HG02623 (cell line): Measurements from ENCODE around the gene PLK4.
A peak's percentile ranks its signal among the peaks of the same experiment; 100 is the strongest.

Source experiments
- ATAC-seq: cut with Tn5 transposase; IDR thresholded peaks from one replicate; pipeline ENCODE4 v1.9.1; 2021; ENCODE audit warnings: moderate library complexity; ENCODE audit not compliant: unreplicated experiment

Gene PLK4

GRCh38 chr4:127880763-127881562 is at the start of gene PLK4:
TSS of gene PLK4 (plus strand) at chr4:127880893. CDS start at chr4:127881135, 242 bp downstream.
- peak; percentile 92 for ATAC-seq

DNA sequence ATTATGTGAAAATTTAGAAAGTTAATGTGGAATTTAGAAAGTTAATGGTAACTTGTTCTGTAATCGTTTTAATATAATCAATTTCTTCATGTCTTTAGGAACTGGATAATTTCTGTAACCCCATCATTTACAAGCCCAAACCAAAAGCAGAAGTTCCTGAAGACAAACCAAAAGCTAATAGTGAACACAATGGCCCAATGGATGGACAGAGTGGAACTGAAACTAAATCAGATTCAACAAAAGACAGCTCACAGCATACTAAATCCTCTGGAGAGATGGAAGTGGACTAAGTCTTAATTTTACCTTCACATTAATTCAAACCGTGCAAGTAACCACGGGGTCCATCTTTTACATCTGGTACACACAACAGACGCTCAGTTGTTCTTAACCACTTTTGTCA is 48.1 kb upstream of the PLK4 start:
- peak; percentile 64 for ATAC-seq

DNA sequence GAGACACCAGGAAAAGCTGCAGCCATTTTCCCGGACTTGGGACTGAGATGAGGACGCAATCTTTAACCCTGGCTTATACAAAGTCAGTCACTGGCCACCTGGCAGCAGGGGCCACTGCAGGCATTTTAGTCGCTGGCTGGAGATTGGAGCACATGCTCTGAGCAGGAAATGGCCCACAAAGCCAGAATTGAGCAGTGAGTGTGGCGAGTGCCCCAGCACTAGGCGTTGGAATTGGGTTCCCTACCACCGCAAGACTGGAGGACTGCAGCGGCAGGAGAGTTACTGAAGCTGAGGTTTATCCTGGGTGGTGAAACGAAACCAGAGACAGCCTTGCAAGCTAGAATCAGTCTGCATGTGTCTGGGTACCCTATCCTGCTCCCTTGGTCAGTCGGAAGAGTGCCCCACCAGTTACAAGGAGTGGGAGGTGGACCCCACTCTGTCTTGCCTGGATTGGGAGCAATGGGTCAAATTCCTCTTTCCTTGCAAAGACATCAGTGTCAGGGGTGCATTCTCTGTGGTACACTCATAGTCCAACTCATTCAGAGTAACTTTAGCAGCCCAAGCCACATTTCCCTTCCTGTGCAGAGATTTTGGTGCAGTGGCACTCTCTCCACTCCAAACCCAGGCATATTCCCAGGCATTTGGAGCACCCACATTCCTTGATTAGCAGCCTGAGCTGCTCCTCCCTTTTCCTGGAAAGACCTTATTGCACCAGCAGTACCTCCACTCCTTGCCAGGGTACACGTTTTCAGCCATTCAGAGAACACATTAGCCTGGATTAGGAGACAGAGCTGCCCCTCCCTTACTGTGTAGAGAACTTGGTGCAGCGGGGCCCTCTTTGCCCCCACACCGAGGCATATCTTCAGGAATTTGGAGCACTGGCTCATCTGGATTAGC is 36.7 kb upstream of the PLK4 start:
- no peak for ATAC-seq

DNA sequence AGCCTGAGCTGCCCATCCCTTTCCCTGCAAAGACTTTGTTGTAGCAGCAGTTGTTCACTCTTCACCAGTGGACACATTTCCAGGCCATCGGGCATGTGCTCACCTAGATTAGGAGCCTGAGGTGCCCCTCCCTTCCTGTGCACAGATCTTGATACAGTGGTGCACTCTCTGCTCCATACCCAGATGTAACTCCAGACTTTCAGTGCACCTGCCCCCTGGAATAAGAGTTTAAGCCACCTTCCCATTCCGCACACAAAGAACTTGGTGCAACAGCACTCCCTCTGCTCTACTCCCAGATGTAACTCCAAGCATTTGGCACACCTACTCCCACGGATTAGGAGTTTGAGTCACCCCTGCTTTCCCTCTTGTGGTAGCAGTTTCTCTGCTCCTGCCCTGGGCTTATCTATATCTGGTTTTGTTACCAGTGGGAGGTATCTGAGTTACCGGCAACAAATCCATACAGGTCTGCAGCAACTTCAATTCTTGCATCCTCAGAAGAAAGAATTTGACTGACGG is 36.0 kb upstream of the PLK4 start:
- ATAC-seq = no peak

- ATAC-seq = no peak
Observed at GRCh38 chr4:127846061-127846460, 34.6 kb upstream of the PLK4 start.

GRCh38 chr4:127846765-127847164 is 33.9 kb upstream of the PLK4 start:
- ATAC-seq = no peak

- ATAC-seq = no peak
Observed at GRCh38 chr4:127849505-127850234, 31.0 kb upstream of the PLK4 start.

- ATAC-seq = no peak
Observed at GRCh38 chr4:127852661-127853060, 28.0 kb upstream of the PLK4 start.

DNA sequence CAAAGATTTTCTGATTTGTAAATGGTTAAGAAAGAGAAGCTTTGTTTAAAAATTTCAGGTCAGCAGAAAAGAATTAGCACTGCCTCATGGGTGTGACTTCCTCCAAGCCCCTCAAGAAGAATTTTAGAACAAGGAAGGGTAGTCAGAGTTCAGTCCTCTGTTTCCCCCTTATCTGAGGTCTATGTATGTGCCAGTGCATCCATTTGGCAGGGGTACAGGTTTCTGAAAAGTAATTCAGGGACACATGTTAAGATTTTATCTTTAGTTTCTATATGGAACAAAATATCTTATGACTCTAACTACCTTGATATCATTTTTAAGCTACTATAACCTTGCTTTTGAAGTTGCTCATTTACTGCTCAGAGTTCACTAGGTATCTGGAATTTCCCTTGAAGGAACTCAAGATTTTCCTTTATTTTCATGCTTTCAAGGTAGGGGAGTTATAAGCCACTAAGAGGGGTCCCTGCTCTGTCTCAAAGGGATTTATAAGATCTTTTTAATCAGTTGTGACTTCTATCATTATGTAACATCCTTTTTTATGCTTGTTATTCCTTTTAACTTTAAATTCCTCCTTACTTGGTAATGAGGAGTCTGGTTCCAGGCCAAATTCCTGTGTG is 24.4 kb upstream of the PLK4 start:
- peak; percentile 16 for ATAC-seq

DNA sequence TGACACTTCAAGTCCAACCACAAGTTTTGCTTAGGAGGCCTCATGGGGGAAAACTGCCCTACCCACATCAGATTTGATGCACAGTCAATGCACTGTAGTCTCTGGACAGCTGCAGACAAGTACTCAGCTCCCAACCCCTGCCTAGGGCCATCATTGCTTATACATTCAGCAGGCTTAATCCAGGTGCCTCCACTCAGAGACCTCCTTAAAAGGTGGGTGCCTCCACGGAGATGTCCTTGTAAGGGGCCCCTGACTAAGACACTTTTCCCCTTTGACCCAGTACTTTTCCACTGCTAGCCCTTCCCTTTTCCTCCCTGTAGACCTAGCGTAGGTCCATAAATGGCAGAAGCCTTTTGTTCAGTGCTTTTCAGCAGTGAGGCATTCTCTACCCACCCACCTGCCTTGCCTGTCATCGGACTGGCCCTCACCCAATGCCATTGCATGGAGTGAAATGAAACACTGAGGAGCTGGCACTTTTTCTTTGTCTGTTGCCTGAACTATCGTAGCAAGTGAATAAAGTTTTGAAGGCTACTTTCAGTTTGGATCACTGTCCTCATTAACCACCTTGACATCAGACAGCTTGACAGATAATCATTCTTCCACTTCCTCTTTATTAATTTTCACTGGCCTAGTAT is 23.8 kb upstream of the PLK4 start:
- peak; percentile 68 for ATAC-seq

DNA sequence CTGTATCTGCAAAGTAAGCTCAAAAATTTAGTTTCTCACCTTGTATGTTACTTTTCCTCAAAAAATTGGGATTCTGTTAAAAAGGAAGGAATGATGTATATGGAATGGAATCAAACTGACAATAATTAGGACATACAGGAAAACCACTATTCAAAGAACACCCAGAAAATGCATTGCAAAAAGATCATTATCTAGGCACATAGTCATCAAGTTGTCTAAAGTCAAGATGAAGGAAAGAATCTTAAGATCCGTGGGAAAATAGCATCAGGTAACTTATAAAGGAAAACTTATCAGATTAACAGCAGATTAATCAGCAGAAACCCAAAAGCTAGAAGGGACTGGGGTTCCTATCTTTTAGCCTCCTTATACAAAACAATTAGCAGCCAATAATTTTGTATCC is 23.1 kb upstream of the PLK4 start:
- no peak for ATAC-seq

DNA sequence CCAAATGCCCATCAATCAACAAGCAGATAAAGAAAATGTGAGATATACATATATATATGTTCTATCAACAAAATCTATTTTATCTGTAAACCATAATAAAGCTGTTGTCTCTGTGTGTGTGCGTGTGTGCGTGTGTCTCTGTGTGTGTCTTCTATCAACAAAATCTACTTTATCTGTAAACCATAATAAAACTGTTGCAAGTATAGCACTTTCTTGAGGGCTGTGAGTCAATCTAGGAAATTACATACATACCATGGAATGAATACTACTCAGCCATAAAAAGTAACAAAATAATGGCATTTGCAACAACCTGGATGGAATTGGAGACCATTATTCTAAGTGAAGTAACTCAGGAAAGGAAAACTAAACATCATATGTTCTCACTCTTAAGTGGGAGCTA is 12.5 kb upstream of the PLK4 start:
- ATAC-seq = no peak

- no peak for ATAC-seq
Observed at GRCh38 chr4:127870281-127870680, 10.4 kb upstream of the PLK4 start.

DNA sequence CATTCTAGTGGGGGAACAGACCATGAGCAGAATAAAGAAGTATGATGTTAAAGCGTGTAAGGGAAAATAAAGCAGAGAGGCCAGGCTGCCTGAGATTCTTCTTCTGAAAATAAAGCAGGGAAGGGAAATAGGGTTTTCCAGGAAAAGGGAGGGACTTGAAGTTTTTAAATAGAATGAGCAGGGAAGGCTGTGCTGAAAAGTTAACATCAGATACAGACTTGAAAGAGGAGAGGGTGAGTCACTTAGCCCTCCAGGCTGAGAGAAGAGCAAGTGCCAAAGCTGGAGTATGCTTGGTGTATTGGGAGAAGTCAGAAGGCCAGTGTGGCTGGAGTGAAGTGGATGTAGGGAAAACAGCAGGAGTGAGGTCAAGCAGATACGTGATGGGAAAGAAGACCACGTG is 10.0 kb upstream of the PLK4 start:
- ATAC-seq = no peak

GRCh38 chr4:127875791-127876190 is 4.9 kb upstream of the PLK4 start:
- ATAC-seq = no peak

- ATAC-seq = peak; percentile 35
Observed at GRCh38 chr4:127881563-127881864, 821 bp downstream of the PLK4 start.

DNA sequence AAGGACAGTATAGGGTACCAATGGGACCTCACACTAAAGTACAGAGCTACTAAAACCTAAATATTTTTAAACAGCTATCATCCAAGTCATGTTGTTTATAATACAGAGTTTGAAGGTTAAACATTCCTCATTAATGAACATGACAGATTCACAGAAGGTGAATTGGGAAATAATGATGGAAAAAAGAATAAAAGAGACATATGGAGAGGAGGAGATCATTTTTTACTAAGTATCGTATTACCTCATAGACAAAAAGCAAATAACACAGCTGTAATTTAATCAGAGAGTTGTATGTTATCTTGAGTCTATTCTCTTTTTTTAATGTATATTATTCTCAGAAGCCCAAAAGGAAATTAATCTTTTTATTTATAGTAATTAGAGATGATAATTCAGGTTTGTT is 7.9 kb downstream of the PLK4 start:
- ATAC-seq = no peak

DNA sequence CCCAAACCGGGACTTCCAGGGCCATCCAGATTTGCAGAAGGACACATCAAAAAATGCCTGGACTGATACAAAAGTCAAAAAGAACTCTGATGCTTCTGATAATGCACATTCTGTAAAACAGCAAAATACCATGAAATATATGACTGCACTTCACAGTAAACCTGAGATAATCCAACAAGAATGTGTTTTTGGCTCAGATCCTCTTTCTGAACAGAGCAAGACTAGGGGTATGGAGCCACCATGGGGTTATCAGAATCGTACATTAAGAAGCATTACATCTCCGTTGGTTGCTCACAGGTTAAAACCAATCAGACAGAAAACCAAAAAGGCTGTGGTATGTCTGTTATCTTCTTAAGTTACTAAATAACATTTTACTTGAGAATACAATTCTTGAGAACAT is 9.2 kb downstream of the PLK4 start:
- ATAC-seq = no peak

- no peak for ATAC-seq
Observed at GRCh38 chr4:127896069-127896468, 15.4 kb downstream of the PLK4 start.

DNA sequence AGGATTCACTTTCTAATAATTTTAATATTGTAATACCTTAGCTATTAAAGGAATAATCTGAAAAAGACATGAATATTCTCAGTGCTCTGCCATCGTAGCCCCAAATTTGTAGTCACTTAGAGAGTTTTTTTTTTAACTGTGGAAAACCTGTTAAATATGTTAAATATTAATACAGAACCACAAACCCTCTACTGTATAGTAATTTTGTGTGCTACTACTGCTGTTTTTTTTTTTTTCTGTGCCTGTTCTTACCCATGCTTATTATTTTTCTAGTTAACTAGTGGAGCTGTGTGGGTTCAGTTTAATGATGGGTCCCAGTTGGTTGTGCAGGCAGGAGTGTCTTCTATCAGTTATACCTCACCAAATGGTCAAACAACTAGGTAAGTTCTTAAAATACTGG is 15.8 kb downstream of the PLK4 start:
- no peak for ATAC-seq
